Measurements from ENCODE around the gene DNLZ.

Gene DNLZ

GRCh38 chr9:136395345-136396218 is 32.0 kb upstream of the DNLZ start:
- DNase-seq, result no peak

GRCh38 chr9:136395020-136395340 is 31.4 kb upstream of the DNLZ start:
- no peak for DNase-seq

- DNase-seq, result no peak
Observed at GRCh38 chr9:136394312-136395019, 30.9 kb upstream of the DNLZ start.

- no peak for DNase-seq
Observed at GRCh38 chr9:136393531-136393930, 30.0 kb upstream of the DNLZ start.

- DNase-seq, result no peak
Observed at GRCh38 chr9:136392538-136393449, 29.2 kb upstream of the DNLZ start.

- no peak for DNase-seq
Observed at GRCh38 chr9:136391737-136392537, 28.4 kb upstream of the DNLZ start.

- DNase-seq, result no peak
Observed at GRCh38 chr9:136389396-136389795, 25.9 kb upstream of the DNLZ start.

GRCh38 chr9:136387217-136387616 is 23.7 kb upstream of the DNLZ start:
- no peak for DNase-seq

- DNase-seq, result no peak
Observed at GRCh38 chr9:136386018-136386417, 22.5 kb upstream of the DNLZ start.

- DNase-seq, result no peak
Observed at GRCh38 chr9:136385015-136385414, 21.5 kb upstream of the DNLZ start.

- no peak for DNase-seq
Observed at GRCh38 chr9:136383436-136383835, 19.9 kb upstream of the DNLZ start.

GRCh38 chr9:136381966-136382513 is 18.5 kb upstream of the DNLZ start:
- DNase-seq, result no peak

- no peak for DNase-seq
Observed at GRCh38 chr9:136381311-136381710, 17.8 kb upstream of the DNLZ start.

GRCh38 chr9:136380381-136380780 is 16.8 kb upstream of the DNLZ start:
- no peak for DNase-seq

- no peak for DNase-seq
Observed at GRCh38 chr9:136379891-136380290, 16.3 kb upstream of the DNLZ start.

GRCh38 chr9:136379401-136379800 is 15.9 kb upstream of the DNLZ start:
- DNase-seq, result no peak

- DNase-seq, result no peak
Observed at GRCh38 chr9:136379003-136379287, 15.4 kb upstream of the DNLZ start.

- no peak for DNase-seq
Observed at GRCh38 chr9:136378170-136379002, 14.8 kb upstream of the DNLZ start.

GRCh38 chr9:136377341-136378169 is 14.0 kb upstream of the DNLZ start:
- no peak for DNase-seq

GRCh38 chr9:136376457-136376856 is 12.9 kb upstream of the DNLZ start:
- no peak for DNase-seq

Data from fibroblast of skin of abdomen (primary cell).